ENCODE results near the gene FABP2.
"Not testable (repeated sequence)": the region's sequence is repeated elsewhere in the genome, so short reads cannot be mapped to it uniquely, and the experiment has no call there.

FABP2 gene

DNA sequence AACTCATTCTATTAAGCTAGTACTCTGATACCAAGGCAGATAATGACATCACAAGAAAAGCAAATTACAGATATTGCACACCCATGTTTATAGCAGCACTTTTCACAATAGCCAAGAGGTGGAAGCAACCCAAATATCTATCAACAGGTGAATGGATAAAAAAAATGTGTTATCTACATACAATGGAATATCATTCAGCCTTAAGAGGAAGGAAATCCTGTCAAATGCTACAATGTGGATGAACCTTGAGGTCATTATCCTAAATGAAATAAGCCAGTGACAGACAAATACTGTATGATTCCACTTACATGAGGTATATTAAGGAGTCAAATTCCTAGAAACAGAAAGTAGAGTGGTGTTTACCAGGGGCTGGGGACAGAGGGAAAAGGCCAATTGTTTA is 14.3 kb downstream of the FABP2 start:
- no peak for DNase-seq

- DNase-seq = no peak
Observed at GRCh38 chr4:119304431-119304830, 17.5 kb downstream of the FABP2 start.

GRCh38 chr4:119303587-119304305 is 18.2 kb downstream of the FABP2 start:
- no peak for DNase-seq

- DNase-seq = no peak
Observed at GRCh38 chr4:119302073-119302832, 19.7 kb downstream of the FABP2 start.

GRCh38 chr4:119300101-119300978 is 21.6 kb downstream of the FABP2 start:
- no peak for DNase-seq

- DNase-seq = no peak
Observed at GRCh38 chr4:119299741-119300100, 22.2 kb downstream of the FABP2 start.

- no peak for DNase-seq
Observed at GRCh38 chr4:119299260-119299671, 22.7 kb downstream of the FABP2 start.

- no peak for DNase-seq
Observed at GRCh38 chr4:119297795-119298194, 24.1 kb downstream of the FABP2 start.

- no peak for DNase-seq
Observed at GRCh38 chr4:119296356-119296755, 25.6 kb downstream of the FABP2 start.

DNA sequence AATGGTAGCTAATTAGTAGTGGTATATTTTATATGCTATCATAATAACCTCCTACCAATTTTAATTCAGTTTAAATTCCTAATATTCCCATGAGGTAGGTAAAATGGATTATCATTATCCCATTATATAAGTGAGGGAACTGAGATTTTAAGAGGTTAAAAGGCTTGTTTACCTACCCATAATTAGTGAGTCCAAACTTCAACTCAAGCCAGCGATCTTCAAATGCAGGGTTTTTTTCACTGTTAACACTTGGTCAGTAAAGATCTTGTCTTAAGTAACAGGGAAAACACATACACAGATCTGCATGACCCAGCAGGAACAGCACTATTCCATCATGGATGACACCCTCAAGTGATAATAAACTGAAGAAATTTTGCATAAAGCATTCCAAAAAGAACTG is 31.3 kb downstream of the FABP2 start:
- DNase-seq = no peak

- no peak for DNase-seq
Observed at GRCh38 chr4:119289313-119289712, 32.6 kb downstream of the FABP2 start.

- DNase-seq = no peak
Observed at GRCh38 chr4:119286377-119287002, 35.4 kb downstream of the FABP2 start.

DNA sequence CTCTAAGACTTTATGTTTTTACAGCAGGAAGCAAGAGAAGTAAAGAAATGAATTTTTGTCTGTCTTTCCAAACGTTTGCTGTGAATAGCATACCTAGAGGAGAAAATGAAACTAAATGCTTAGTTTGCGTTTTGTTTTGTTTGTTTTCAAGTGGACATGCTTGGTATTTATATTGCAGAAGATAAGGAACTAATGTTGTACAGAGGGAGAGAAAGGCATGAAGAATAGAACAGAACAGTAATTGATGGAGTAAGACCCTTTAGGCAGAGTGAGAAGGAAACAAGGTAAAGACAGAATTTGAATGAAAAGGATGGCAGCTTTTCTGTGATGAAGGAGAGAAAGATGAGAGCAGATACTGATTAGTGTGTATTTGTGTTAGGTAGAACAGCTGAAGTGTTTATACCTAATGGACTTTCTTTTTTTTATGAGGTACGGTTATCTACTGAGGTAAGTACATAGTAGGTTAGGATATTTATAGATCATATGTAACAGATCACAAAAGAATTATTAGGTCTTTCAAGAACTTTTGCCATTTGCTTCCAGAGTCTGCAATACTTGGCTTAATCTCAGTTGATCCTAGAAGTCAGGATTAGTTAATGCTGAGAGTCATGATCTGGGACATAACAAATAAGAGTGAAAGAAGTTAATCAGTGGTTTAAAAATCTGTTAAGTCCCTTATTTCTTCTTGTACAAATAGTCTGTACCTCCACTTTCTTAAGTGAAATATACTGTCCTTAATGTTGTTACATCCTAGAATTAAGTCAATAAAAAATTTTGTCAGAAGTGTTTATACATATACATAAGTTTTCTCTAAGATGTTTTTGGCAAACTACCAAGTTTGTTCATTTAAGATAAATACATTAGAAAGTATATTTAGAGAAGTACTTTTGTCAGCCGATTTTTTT is 36.8 kb downstream of the FABP2 start:
- DNase-seq = no peak

- DNase-seq = no peak
Observed at GRCh38 chr4:119281393-119281792, 40.5 kb downstream of the FABP2 start.

DNA sequence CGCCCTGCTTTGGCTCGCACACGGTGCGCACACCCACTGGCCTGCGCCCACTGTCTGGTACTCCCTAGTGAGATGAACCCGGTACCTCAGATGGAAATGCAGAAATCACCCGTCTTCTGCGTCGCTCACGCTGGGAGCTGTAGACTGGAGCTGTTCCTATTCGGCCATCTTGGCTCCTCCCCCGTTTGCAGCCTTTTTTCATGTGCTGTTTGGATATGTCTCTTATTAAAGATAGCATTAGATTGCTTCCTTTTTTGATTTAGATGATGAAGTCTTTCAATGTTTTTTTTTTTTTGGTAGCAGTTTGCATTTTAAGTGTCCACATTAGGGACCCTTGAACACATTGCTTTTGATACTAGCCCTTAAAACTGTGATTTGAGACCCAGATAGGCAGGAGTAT is 42.0 kb downstream of the FABP2 start:
- DNase-seq = not testable (repeated sequence)

- not testable (repeated sequence) for DNase-seq
Observed at GRCh38 chr4:119279541-119279940, 42.4 kb downstream of the FABP2 start.

GRCh38 chr4:119271361-119272085 is 50.4 kb downstream of the FABP2 start:
- no peak for DNase-seq

DNA sequence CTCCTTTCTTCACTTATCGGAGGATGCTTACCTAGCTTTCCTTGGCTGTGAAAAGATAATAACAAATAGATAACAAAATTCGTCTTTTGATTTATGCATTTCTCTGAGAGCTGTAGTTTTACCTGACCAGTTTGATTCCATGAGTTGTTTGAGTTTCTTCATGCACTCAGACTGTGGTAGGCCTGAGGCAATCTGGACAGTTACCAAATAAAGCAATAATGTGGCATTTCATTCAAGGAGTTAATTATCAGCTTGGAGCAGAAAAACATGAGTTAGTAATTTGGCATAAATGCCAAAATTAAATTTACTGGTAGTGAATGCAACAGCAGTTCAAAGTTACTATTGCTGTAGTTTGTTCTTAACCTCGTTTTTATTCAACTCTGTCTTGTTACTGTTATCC is 53.5 kb downstream of the FABP2 start:
- no peak for DNase-seq

Data from NCI-H82 (cell line).